Dermis microvascular lymphatic vessel endothelial cell (primary cell): ENCODE data around the gene ZG16B. TPM values are rescaled to one million over a fixed set of nuclear protein-coding genes. Genes with fewer than 3 reads are reported as not detected.

Experiments
- DNase-seq, 2 donors: peaks; one replicate each; pipeline versions ENCODE4 v3.0.0 to v3.0.0-alpha.2; 2010; ENCODE audit warnings: low read depth in 2 of 2
- total RNA-seq: library from RNA; depleted of rRNA; stranded (reverse); fragments of >200 nt; gene quantifications from 2 replicates; pipeline ENCODE4 v1.2.1, GENCODE V29; 2014

The ZG16B gene
- total RNA-seq, 1 donor from 2014 or later = 0.13 TPM

DNA sequence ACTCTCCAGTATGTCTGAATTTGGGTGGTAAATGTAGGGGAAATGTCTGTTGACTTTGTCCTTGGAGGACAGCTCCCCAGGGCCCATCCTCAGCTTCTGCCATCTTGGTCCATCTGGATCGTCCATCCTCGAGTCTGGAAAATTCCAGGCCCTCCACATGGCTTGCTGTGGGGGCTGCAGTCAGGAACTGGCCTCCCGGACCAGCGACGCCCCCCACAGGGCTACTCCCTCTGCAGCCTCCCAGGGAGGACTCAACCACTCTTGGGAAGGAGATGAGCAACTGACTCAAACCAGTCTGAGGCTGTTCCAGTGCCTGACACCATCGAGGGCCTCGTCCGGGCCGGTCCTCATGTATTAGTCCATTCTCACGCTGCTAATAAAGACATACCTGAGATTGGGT lies 5.5 kb upstream of the ZG16B start:
- DNase-seq = no peak

DNA sequence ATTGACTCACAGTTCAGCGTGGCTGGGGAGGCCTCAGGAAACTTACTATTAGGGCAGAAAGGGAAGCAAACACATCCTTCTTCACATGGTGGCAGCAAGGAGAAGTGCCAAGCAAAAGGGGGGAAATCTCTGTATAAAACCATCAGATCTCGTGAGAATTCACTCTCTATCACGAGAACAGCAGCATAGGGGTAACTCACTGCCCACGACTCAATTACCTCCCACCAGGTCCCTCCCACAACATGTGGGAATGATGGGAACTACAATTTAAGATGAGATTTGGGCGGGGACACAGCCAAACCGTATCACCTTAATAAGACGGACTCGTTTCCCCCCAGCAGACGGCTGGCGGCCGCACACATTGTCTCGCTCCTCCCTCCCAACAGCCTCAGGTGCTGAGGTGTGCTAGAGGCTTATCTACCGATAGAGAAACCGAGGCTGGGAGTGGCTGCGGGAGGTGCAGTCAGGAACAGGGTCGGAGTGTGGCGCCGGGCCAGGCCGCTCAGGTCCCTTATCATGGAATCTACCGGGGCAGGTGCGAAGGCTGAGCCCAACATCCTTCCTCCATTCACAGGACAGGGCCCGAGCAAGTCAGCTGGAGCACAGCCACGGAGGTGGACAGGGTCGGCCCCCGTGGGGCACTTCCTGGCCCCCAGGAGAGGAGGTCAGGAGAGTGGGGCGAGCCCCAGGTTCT lies 4.9 kb upstream of the ZG16B start:
- no peak for DNase-seq

DNA sequence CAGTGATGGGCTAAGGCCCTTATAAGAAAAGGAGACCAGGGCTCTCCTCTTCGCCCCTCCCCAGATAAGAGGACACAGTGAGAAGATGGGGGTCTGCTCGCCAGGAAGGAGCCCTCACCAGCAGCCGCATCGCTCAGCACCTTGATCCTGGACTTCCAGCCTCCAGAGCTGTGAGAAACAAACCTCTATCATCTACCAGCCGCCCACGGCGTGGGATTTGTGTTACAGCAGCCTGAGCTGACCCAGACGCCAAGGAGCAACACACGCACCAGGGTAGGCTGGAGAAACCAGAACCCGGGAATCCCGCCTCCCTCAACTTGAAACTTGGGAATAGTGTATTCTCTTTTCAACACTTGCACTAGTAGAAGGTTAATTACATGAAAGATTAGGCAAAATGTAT lies 4.2 kb upstream of the ZG16B start:
- DNase-seq = no peak

DNA sequence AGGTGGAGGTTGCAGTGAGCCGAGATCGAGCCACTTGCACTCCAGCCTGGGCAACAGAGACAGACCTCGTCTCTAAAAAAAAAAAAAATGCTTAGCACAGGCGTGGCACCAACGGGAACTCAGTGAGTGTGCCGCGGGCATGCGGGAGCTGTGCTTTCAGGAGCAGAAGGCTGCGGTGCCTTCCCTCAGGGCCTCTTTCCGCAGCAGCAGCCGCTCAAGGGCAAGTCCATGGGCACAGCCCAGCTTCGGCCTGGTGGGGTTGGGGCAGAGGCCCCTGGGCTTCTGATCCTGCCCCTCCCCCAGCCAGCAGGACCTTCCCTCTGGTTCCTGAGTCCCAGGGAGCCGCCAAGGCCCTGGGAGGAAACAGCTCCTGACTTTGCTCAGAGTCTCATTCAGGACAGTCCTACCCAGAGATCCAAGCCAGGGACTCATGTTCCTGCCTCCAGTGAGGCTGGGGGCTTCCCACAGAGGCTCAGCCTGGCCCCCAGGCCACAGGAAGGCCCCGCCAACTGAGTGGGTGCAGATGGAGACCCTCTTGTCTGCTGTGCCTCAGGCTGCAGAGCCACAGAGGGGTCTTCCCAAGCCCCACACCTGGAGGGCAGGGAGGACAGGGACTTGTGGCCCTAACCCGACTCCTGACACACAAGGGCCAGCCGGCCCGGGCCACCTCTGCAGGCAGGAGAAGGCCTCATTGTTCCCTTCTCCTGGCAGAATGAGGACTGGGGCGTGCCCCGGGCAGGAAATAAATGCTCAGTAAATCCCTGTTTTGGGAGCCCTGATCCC lies 3.3 kb upstream of the ZG16B start:
- no peak for DNase-seq

DNA sequence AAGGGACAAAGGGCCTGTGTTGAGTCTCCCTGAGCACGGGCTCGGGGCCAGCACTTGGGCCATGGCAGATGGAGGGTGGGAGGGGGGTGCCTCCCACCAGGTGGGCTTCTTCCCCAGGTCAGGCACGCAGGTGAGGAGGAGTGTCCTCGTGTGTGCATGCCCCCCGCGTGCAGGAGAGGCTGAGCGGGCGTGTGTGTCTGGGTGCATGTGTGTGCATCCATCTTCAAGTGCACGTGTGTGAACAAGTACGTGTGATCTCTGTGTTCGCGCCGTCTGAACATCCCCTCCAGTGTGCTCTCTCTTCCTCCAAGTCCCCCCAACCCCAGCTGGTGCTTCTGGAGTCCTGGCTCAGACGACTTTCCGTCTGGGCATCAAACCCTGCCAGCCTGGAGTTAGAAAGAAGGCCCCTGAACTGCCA lies 2.7 kb upstream of the ZG16B start:
- DNase-seq = no peak

DNA sequence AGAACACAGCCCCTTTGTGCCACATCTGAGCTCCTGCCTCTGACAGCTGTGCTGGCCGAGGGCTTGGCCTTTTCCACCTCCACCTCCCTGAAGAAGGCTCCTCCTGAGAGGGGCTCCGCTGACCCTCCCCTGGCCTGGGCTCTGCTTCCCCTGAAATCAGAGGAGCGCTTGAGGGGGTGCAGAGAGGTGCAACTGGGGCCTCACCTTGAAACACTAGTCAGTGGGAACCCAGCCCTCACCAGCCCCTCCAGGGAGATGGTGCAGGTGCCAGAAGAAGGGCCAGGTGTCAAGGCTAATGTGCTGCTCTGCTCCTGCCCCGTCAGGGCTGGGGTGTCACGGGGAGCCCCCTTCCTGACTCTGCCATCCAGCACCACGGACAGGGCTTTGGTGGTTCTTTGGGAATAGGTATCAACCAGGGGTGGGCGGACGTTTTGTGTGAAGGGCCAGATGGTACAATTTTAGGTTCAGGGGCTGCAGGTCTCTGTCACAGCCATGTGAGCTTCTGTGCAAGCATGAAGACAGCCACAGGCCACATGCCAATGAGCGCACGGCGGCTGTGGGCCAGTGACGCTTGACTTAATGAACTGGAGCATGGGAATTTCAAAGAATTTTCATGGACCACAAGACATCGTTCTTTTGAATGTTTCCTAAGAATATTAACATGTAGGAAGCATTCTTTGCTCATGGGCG lies 2.1 kb upstream of the ZG16B start:
- DNase-seq = no peak

DNA sequence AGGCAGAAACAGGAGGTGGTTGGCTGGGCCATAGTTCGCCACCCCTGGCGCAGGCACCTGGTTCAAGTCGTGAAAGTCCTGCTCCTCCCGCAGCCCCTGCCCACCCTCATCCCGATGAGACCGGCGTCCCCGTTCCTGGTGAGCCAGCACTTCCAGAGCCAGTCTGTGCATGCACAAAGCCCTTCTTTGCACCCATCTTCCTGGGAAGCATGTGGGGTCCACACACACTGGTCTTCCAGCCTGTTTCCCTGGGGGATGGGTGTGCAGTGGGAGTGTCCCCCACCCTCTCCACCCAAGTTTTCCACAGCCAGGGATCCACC lies 1.6 kb upstream of the ZG16B start:
- no peak for DNase-seq

DNA sequence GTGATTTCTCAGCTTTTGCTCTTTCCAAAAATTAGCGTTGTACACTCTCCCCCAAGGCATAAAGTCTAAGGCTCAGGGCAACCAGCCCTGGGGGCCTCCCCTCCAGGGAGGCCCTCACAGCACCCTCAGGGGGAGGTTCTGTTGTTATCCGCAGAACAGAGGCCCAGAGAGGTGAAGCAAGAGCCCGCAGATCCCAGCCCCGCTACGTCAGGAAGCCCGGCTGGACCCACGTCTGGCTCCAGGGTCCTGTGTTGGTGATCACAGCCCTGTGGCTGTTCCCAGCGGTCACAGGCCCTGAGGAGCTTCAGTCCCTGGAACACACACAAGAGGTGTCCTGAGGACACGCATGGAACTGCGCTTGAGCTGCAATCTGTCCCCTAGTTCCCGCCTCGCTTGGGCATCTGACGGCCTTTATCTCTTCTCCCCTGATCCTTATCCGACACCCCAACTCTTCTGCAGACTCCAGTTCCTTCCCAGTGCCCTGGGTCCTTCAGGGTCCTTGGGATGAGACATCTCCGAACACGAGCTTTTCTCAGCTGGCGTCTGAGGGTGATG lies 1.1 kb upstream of the ZG16B start:
- DNase-seq = no peak

DNA sequence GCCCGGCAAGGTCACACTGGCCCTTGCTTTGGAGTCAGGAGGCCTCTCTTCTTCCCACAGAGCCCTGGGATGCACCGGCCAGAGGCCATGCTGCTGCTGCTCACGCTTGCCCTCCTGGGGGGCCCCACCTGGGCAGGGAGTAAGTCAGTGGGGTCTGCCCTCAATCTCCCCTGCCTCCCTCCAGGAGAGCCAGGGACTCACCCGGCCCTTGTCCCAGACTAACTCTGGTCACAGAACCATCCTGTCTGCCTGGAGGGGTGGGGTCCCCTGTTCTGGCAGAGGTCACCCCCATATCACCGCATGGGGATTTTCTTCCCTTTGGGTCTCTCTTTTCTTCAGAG lies 222 bp downstream of the ZG16B start:
- DNase-seq = no peak

DNA sequence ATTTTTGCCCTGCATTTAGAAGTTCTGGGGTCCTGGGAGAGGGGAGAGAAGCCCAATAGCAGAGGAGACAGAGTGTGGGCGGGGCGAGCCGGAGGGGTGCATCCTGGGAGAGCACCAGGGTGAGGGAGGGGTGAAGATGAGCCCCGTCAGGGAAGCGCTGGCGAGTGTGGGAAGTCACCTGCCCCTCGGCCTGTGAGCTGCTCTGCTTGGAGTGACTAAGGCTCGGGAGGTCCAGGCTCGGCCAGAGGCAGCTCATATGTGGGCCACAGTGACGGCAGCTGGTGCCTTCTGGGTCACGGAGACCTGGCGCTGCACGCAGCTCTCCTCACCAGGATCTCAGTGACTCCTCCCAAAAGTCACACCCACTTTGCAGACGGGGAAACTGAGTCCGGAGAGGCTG lies 1.1 kb downstream of the ZG16B start:
- no peak for DNase-seq

DNA sequence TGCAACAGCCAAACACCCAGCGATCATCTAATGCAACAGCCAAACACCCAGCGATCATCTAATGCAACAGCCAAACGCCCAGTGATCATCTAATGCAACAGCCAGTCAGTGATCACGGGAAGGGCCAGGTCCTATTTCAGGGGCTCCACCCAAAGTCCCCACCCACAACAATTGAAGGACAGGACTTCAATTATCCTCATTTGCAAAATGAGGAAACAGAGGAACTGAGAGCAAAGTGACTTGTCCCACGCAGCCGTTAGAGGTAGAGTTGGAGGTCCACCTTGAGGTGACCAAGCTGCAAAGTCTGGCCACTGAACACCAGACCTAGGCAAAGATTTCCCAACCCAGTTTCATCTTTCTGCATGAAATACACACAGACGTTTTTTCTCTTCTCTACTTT lies 3.7 kb downstream of the ZG16B start:
- no peak for DNase-seq

DNA sequence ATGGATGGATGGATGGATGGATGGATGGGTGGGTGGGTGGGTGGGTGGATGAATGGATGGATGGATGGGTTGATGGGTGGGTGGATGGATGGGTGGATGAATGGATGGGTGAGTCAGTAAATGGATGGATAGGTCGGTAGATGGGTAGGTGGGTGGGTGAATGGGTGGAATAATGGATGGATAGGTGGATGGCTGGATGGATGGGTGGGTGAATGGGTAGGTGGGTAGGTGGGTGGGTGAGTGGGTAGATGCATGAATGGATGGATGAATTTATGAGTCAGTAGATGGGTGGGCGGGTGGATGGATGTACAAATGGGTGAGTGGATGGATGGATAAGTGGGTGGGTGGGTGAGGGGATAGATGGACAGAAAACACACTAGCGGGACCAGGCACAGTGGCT lies 4.9 kb downstream of the ZG16B start:
- no peak for DNase-seq

DNA sequence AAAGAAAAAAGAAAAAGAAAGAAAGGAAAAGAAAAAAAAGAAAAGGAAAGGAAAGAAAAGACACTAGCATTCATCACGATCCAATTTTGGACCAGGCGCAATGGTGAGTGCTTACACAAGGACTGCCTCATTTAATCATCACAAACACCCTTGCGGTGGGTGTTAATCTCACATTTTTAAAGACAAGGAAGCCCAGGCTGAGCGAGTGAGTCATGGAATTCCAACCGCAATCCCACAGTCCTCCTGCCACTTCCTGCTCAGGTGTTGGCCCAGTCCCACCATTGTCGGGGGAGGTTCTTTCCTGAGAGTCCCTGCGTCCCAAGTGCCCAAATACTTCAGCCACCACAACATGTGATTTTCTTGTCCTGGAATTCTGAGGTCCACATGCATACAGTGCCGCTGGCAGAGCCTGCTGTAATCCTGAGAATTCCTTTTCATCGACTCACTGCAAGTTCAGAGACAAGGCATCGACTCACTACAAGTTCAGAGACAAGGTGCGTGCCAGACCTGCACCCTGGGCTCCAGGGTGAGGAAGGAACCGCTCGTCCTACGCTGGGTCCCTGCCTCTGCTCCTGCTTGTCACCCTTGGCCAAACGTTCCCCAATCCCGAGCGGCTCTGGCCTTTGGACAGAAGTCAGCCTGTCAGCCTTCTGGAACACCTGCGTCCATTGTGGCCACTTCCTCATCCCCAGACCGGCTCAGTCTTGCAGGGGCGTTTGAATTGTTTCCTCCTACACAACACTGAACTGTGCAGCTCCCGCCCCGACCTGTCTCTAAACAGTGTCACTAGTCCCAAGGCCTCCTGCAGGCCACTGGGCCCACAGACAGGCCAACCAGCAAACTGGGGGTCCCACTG lies 5.8 kb downstream of the ZG16B start:
- DNase-seq = peak; percentile 18 to 73

DNA sequence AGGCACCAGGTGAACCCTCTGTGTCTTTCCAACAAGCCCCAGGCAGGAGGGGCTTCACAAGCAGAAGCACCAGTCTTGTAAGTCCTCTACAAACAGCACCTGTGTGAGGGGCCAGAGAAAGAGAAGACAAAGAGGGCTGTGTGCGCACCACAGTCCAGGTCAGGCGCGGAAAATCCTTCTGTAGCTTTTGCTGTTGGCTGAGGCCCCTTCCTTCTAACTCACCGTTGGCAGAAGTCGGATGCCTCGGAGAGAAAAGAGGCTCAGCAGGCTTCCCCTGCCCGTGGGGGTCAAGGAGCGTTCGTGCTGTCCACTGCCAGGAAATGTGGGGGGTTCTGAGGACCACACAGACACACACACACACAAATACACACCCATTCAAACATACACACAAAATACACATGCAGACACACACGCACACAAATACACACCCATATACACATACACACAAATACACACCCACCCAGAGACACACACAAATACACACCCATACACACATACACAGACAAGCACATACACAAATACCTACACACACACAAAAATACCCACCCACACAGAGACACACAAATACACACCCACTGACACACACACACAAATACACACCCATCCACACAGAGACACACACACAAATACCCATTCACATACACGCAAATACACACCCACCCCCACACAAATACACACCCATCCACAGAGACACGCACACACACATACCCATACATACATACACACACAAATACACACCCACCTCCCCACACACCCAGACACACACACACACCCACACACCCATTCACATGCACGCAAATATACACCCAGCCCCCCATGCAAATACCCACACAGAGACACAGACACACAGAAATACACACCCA lies 6.8 kb downstream of the ZG16B start:
- DNase-seq = no peak

DNA sequence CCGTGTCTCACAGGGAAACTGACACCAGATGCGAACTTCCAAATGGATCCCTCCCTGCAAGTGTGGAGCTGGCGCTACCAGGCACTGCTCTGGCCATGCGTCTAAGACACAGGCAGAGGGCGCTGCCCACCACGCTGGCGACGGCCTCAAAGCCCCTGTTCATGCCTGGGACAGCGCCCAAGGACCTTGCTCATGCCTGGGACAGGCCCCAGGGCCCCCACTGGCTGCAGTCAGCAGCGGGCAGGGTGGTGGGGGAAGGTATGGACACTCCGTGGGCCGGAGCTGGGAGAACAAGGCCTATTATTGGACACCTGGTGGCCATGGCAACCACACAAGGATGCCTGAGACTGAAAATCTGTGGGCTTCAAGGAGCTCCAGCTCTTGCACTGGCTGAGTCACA lies 8.8 kb downstream of the ZG16B start:
- peak; percentile 65 to 81 for DNase-seq

DNA sequence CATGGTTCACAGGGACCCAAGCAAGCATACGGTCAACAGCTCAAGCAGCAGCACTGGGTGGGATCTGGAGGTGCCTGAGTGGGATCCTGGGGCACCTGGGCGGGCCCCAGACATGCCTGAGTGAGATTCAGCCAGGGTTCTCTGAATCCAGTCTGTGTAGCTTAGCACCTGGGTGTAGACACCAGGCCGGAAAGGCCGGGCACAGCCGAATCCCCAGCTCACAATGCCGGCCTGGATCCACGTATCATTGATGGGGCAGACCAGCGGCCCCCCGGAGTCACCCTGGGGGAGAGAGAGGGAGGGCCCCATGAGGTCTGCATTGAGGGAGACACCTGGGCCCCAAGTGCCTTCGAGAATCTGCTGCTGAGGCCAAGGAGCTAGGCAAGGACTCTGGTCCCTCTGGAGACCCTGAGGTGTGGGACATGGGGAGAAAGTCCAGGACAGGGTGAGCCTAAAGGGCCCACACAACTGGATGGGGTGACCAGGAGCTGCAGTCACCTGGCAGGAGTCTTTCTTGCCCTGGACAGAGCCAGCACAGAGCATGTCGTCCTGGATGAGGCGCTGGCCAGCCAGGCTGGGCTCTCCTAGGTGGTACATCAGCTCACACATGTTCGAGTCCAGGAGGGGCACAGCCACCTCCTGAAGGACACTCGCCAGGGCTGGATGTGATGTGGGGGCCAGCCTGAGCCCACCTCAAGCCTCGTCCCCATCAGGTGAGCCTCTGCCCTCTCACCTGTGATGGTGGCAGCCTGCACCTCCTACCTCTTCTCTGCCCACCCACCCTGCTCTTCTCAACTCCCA lies 9.7 kb downstream of the ZG16B start:
- DNase-seq = no peak

DNA sequence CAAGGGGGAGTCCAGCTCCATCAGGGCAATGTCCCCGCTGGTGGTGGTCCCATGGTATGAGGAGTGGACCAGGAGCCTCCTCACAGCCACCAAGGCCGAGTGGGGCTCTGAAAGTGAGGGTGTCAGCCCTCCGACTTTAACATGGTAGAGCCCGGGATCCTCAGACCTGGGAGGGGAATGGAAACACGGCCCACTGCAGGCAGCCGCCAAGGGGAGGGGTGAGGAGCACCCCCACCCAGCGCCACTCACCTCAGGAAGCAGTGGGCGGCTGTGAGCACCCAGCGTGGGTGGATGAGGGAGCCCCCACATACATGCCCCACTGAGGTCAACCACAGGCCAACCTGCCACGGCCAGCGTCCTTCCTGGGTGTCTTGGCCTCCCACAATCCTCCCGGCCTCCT lies 10.8 kb downstream of the ZG16B start:
- DNase-seq = no peak

DNA sequence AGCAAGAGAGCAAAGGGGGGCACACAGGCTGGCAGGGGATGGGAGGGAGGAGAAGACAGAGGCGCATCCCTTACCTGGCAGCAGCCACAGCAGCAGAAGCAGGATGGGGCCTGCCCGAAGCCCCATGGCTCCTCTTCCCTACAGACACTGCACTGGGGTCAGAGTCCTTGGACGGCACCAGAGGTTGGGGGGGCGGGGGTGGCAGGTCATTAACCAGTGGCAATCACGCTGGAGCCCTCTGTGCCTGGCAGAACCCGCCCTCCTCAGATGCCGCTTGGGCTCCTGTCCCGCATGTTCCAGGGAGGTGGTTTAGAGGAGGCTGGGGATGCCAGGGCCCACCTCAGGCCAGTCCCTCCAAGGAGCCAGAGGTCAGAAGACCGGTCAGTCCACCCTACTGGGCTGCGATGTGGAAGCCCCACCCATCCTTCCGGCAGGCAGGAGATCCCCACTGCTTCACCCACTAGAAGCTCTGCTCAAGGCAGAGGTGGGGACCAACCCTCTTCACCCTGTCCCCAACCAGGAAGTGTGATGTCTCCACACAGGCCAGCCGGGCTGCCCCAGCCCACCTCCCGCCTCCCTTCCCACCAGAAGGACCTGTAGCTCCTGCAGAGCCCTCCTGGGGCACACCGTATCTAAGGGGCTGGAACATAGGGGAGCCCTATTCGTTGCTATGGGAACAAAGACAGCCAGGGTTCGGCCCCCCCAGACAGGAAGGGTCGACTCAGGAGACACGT lies 11.7 kb downstream of the ZG16B start:
- no peak for DNase-seq

DNA sequence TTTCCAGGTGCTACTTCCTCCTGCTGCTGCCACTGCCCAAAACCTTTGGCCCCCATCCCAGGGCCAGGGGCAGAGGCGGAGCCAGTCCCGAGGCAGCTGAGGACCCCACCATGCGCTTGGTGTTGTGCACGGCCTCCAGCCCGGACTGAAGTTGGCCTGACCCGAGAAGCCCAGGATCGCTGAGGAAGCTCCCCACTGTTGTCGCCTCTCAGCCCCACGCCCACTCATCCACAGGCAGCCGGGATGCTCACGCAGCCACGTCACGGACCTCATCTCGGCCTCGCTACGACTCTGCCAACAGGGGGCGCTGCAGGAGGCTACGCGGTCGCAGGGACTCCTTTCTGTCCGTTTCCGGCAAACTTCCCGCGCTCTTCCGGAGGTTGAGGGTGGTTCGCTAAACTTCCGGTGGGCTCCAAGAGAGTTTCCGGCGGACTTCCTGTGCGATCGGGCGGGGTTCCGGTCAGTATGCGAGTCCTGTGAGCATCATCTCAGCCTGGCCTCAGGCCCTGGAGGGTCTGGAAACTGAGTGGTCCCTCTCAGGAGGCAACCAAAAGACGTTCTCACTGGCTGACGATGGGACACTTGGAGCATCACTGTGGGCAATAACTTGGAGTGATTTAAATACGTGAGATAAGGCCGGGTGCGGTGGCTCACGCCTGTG lies 12.4 kb downstream of the ZG16B start:
- peak; percentile 17 to 69 for DNase-seq
